Measurements from ENCODE around the gene PM20D2.

Gene PM20D2

GRCh38 chr6:89145091-89145955 lies 532 bp upstream of the PM20D2 start:
- no peak for DNase-seq

DNA sequence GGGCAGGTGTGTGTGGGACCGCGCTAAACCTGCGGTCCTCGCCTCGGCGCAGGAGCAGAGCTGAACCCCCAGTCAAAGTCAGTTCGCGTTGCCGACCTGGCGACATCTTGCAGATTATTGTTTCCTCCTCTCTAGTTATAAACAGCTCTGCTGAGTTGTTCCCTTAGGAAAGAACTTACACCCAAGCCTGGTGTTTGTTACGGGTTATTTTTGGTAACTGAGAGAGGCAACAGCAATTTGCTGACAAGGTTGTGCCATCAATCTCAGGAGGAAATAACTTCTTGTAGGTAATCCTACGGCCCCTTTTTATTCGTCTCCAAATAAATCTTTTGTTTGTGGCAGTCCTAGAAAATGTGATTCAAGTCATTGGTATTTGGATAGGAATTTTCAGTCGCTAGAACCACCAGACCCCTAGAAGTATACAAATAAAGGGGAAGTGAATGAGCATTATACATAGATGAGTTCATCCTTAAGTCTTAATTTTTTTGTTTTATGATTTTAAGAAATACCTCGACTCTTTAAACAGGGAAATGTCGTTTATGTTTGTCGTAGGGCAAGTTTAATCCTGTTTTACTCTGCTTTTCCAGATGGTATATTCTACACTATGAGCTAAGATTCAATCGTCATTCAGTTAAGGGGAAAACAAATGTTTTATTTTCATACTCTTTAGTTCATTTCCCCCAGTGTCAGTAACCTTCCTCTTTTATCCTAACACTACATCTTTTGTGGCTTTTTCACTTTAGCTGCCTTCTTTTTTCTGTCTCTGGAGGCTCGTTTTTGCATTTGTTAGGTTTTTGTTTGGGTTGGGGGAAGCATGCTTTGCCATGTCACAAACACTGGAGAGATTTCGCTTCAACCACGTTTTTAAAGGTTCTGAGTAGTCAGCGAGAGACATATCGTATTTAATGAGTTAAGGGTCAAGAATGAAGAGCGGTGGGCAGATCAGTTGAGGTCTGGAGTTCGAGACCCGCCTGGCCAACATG lies 1.2 kb downstream of the PM20D2 start:
- DNase-seq = no peak

DNA sequence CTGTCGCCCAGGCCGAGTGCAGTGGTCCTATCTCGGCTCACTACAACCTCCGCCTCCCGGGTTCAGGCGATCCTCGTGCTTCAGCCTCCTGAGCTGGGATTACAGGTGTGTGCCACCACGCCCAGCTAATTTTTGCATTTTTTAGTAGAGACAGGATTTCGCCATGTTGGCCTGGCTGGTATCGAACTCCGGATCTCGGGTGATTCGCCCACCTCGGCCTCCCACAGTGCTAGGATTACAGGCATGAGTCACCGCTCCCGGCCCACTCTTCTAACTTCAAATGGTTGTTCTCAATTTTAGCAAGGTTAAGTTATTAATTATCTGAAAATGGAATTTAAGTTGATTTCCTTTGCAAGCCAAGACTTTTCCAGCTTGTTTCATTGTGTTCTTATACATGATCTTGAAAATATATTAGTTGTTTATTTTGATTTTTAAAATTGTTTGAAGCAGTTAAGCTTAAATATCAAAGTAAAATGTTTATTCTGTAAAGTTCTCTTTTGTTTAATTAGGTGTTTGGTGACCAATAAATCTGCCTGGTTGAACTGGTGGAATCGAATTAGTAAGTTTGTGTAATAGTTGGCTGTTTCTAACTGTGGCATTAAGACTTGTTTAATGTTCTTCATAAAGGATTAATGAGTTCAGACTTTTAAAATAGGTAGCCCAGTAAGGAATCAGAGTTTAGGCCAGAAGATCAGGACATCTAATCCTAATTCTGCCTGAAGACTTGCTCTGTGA lies 2.3 kb downstream of the PM20D2 start:
- no peak for DNase-seq

DNA sequence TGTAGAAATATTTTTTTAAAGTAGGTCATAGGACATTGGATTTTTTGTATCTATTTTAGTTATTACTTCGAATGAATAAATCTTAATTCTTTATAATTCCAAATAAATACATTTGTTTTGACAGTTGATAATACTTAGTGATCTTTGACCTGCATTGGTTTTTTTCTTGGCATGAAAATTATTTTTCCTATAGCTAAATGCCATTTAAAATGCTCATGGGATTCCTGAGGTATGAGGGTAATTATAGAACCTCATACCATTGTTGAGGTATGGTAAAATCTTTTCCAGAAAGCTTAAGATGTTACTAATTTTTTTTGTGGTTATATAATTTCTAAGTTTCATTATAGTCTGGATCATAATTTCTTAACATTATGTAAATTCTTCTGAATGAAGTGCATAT lies 8.3 kb downstream of the PM20D2 start:
- DNase-seq = no peak

- DNase-seq = no peak
Measured at GRCh38 chr6:89160331-89161092, 14.7 kb downstream of the PM20D2 start.

GRCh38 chr6:89161326-89162046 lies 15.6 kb downstream of the PM20D2 start:
- DNase-seq = no peak

- DNase-seq = no peak
Measured at GRCh38 chr6:89162047-89162371, 16.2 kb downstream of the PM20D2 start.

DNA sequence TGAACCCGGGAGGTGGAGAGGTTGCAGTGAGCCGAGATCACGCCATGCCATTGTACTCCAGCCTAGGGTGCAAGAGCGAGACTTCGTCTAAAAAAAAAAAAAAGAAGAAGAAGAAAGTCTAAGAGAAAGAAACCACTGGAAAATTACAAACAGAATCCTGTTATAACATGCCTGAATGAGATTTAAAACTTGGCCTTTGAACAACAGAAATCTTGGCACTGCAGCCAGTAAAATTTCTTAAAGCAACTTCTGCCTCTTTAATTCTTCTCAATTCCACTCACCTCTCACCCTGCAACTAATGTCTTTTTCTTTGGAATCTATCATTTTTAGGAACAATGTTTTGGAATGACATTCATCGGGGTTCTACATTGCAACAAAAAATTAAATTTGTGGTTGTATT lies 26.3 kb downstream of the PM20D2 start:
- no peak for DNase-seq

- DNase-seq = no peak
Measured at GRCh38 chr6:89173634-89174033, 27.8 kb downstream of the PM20D2 start.

- DNase-seq = no peak
Measured at GRCh38 chr6:89180112-89180511, 34.3 kb downstream of the PM20D2 start.

GRCh38 chr6:89180971-89181370 lies 35.1 kb downstream of the PM20D2 start:
- no peak for DNase-seq

GRCh38 chr6:89183294-89183693 lies 37.4 kb downstream of the PM20D2 start:
- no peak for DNase-seq

DNA sequence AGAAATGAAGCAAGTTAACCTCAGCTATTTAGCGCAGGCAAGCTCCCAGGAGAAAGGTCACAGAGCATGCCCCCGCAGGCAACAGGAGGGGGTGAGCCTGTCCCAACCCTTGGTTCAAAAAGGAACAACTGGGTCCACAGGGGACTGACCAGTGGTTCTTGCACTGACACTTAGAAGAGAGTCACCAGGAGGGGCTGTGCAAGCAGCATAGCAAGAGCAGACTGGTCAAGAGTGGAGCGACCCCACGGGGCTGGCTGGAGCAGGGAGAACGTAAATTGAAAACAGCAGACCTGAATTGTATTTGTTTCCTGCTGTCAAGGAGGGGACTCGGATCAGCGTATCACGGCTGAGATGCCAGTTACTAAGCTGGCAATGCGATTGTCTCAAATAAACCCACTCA lies 38.5 kb downstream of the PM20D2 start:
- DNase-seq = no peak

DNA sequence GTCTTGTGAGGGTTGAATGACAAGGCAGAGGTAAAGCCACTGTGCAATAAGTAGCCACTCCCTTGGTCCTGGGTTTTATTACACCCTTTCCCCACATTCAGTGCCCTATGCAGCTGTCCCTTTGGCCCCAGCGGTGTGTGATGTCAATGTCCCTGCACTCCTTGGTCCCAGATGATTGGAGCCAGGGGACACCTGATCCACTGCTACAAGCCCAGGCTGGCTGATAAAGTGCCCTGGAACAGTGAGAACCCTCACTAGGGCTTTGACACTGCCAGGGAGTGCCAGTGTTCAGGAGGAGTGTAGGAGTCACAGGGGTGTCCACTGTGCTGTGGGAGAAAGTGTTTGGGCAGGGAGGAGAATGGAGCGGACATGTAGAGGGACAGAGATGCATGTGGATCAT lies 40.9 kb downstream of the PM20D2 start:
- DNase-seq = no peak

DNA sequence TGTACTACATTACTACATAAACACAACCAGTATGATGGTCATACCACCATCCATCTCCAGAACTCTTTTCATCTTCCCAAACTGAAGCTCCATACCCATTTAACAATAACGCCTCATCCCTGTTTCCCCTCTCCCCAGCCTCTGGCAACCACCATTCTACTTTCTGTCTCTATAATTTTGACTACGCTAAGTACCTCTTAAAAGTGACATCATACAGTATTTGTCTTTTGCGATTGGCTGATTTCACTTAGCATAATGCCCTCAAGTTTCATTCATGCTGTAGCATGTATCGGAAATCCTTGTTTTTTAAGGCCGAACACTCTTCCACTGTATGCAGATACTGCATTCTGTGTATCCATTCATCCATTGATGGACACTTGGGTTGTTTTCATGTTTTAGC lies 41.6 kb downstream of the PM20D2 start:
- DNase-seq = no peak

- no peak for DNase-seq
Measured at GRCh38 chr6:89190741-89191140, 44.9 kb downstream of the PM20D2 start.

- DNase-seq = no peak
Measured at GRCh38 chr6:89194559-89194958, 48.7 kb downstream of the PM20D2 start.

GRCh38 chr6:89197141-89197540 lies 51.3 kb downstream of the PM20D2 start:
- no peak for DNase-seq

DNA sequence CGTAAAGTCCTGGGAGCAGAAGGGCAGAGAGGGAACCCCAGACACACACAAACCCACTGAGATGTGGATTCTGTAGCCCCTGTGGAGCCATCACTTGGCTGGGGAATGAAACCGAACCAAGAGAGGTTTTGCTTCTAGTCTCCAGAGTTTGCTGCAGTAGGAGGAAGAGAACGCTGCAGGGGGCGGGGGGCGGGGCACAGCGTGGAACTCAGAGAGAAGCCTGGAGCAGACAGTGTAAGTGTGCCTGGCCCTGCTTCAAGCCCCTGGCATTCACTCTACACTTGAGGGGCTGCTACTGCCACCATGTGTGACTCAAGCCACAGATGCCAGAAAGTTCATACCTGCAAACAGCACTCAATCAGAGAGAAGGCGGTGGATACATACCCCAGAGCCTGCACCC lies 52.4 kb downstream of the PM20D2 start:
- DNase-seq = no peak

- DNase-seq = no peak
Measured at GRCh38 chr6:89199579-89199978, 53.7 kb downstream of the PM20D2 start.

GRCh38 chr6:89200706-89201215 lies 54.9 kb downstream of the PM20D2 start:
- no peak for DNase-seq

DNA sequence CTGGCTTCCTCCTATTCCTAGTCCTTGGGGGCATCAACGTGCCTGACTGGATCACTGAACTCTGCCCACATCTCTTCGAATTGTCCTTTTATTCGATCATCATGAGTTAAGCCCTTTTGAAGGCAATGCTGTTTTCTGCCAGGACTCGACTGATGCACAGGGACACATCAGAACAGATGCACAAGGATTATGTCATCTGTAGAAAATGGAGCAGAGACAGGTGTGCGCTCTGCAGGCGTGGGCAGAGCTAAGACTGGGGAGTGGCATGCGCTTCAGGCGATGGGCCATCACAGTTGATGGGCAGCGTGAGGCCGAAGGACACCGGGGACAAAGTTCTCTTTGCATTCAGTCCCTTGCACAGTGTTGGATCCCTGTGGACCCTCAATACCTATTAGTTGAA lies 58.2 kb downstream of the PM20D2 start:
- DNase-seq = no peak
